ENCODE results near the gene NDST3. TPM values are rescaled to one million over a fixed set of nuclear protein-coding genes. Genes with fewer than 3 reads are reported as not detected.
A peak's percentile ranks its signal among the peaks of the same experiment; 100 is the strongest.

The NDST3 gene
- total and polyA plus RNA-seq, 2 donors from 2014 or later, result 0.09 to 0.22 TPM

GRCh38 chr4:118029224-118029623, 5.1 kb upstream of the NDST3 start:
- H3K27ac ChIP-seq (ENCODE audit: low read depth in 2 of 2, low read length in 2 of 2), result no peak overlapping the region
- H3K9me3 ChIP-seq (ENCODE audit: control insufficient read depth in 2 of 3, insufficient read depth in 1 of 3, low read length in 3 of 3), result no peaks in the 10 kb centered on the region
- no peak overlapping the region for H3K4me3 ChIP-seq (ENCODE audit: low read length in 3 of 3)
- TF ChIP-seq CTCF (IDR thresholded peaks at IDR 0.05; ENCODE audit: borderline replicate concordance, extremely low read depth, insufficient read depth), result no peak
- H3K36me3 ChIP-seq (ENCODE audit: control insufficient read depth in 2 of 3, insufficient read depth in 3 of 3, low read length in 3 of 3), result no peaks in the 10 kb centered on the region
- H3K9ac ChIP-seq (ENCODE audit: low read length in 3 of 3), result no peak overlapping the region
- no peak for DNase-seq
- no peak for FAIRE-seq
- H3K27me3 ChIP-seq (ENCODE audit: control insufficient read depth, insufficient read depth, low read length), result no peaks in the 10 kb centered on the region
- H3K4me1 ChIP-seq (ENCODE audit: control insufficient read depth in 2 of 3, insufficient read depth in 2 of 3, low read depth in 1 of 3, low read length in 3 of 3), result no peaks in the 10 kb centered on the region
- intact Hi-C loops (cut with DNase I), result no loop called here

- H3K27me3 ChIP-seq (ENCODE audit: control insufficient read depth, insufficient read depth, low read length), result no peaks in the 10 kb centered on the region
- H3K27ac ChIP-seq (ENCODE audit: low read depth in 2 of 2, low read length in 2 of 2), result no peak overlapping the region
- no peaks in the 10 kb centered on the region for H3K9me3 ChIP-seq (ENCODE audit: control insufficient read depth in 2 of 3, insufficient read depth in 1 of 3, low read length in 3 of 3)
- FAIRE-seq, result no peak
- H3K4me1 ChIP-seq (ENCODE audit: control insufficient read depth in 2 of 3, insufficient read depth in 2 of 3, low read depth in 1 of 3, low read length in 3 of 3), result no peaks in the 10 kb centered on the region
- H3K4me3 ChIP-seq (ENCODE audit: low read length in 3 of 3), result peak overlapping the region in 1 of 3 donors; percentile 34
- TF ChIP-seq CTCF (IDR thresholded peaks at IDR 0.05; ENCODE audit: borderline replicate concordance, extremely low read depth, insufficient read depth), result no peak
- H3K36me3 ChIP-seq (ENCODE audit: control insufficient read depth in 2 of 3, insufficient read depth in 3 of 3, low read length in 3 of 3), result no peaks in the 10 kb centered on the region
- no peak overlapping the region for H3K9ac ChIP-seq (ENCODE audit: low read length in 3 of 3)
- intact Hi-C loops (cut with DNase I), result no loop called here
- DNase-seq, result peak in 1 of 5 donors; percentile 41
These were observed 1.6 kb upstream of the NDST3 start for GRCh38 chr4:118032691-118033090.

- DNase-seq, result peak; percentile 75 to 82 (median 76)
- no peaks in the 10 kb centered on the region for H3K36me3 ChIP-seq (ENCODE audit: control insufficient read depth in 2 of 3, insufficient read depth in 3 of 3, low read length in 3 of 3)
- no peak for TF ChIP-seq CTCF (IDR thresholded peaks at IDR 0.05; ENCODE audit: borderline replicate concordance, extremely low read depth, insufficient read depth)
- no peaks in the 10 kb centered on the region for H3K27me3 ChIP-seq (ENCODE audit: control insufficient read depth, insufficient read depth, low read length)
- intact Hi-C loops (cut with DNase I), result no loop called here
- no peak for FAIRE-seq
- H3K4me1 ChIP-seq (ENCODE audit: control insufficient read depth in 2 of 3, insufficient read depth in 2 of 3, low read depth in 1 of 3, low read length in 3 of 3), result no peaks in the 10 kb centered on the region
- peak overlapping the region; percentile 31 to 44 (median 34) for H3K4me3 ChIP-seq (ENCODE audit: low read length in 3 of 3)
- no peaks in the 10 kb centered on the region for H3K9me3 ChIP-seq (ENCODE audit: control insufficient read depth in 2 of 3, insufficient read depth in 1 of 3, low read length in 3 of 3)
- H3K9ac ChIP-seq (ENCODE audit: low read length in 3 of 3), result peak overlapping the region in 1 of 3 donors; percentile 2
- no peak overlapping the region for H3K27ac ChIP-seq (ENCODE audit: low read depth in 2 of 2, low read length in 2 of 2)
These were observed 886 bp upstream of the NDST3 start for GRCh38 chr4:118033148-118034052.

Measured in kidney (tissue), 14 donors.